OCI-LY1 (cell line): ENCODE results near the gene GSG1.

Experiments
- EZH2 ChIP-seq: fragments of 200-600 bp; sonication (generic), shearing (Covaris generic); IDR thresholded peaks from 2 replicates; pipeline ENCODE4 v1.8.0; 2017; ENCODE audit warnings: borderline replicate concordance, mixed run types, mild to moderate bottlenecking, antibody characterized with exemption, low read length, moderate library complexity, mixed read lengths
- TF ChIP-seq, protein P1 (sequence below): fragments of 200-600 bp; sonication (generic), shearing (Covaris generic); IDR thresholded peaks from 2 replicates; pipeline ENCODE4 v1.5.1; 2017; ENCODE audit warnings: mild to moderate bottlenecking, antibody characterized with exemption, low read length, moderate library complexity, mixed read lengths

DNA sequence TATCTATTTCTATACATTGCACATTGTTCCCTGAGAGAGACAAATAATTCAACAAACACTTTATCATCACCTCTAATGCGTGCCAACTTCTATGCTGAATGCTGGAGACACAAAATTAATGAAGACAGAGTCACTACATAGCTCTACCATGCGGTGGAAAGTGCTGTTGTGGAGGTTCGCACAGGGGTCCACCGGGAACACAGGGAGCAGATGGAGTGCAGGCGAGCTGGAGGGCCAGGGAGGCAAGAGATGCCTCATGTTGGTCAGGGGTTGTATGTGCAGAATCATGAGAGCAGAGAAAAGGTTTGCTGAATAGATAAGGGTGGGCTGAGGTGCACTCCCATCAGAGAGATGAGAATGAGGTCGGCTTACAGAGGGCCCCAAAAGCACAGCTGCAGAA, 34.1 kb downstream of the GSG1 start:
- TF ChIP-seq EZH2, result no peak
- TF ChIP-seq, protein P1, sequence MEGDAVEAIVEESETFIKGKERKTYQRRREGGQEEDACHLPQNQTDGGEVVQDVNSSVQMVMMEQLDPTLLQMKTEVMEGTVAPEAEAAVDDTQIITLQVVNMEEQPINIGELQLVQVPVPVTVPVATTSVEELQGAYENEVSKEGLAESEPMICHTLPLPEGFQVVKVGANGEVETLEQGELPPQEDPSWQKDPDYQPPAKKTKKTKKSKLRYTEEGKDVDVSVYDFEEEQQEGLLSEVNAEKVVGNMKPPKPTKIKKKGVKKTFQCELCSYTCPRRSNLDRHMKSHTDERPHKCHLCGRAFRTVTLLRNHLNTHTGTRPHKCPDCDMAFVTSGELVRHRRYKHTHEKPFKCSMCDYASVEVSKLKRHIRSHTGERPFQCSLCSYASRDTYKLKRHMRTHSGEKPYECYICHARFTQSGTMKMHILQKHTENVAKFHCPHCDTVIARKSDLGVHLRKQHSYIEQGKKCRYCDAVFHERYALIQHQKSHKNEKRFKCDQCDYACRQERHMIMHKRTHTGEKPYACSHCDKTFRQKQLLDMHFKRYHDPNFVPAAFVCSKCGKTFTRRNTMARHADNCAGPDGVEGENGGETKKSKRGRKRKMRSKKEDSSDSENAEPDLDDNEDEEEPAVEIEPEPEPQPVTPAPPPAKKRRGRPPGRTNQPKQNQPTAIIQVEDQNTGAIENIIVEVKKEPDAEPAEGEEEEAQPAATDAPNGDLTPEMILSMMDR, result no peak
